Astrocyte (in vitro differentiated cells and primary cell): ENCODE results near the gene OR6B1. TPM values are rescaled to one million over a fixed set of nuclear protein-coding genes. Genes with fewer than 3 reads are reported as not detected.

ENCODE experiments used
- DNase-seq: peaks from one replicate; pipeline ENCODE4 v3.0.0-alpha.2; 2010; ENCODE audit warnings: low read depth
- FAIRE-seq: peaks from 2 replicates; lab custom pipeline; 2011; peaks lifted over from hg19 to GRCh38; lab: Jason Lieb, UNC
- H2AFZ ChIP-seq: 2 replicates; pipeline ENCODE4 v1.6.0; 2012; ENCODE audit warnings: low read depth, low read length, inconsistent platforms
- H3K27ac ChIP-seq: 2 replicates; pipeline ENCODE4 v1.5.1; 2011; ENCODE audit warnings: low read depth, low read length, inconsistent platforms
- H3K27me3 ChIP-seq: 2 replicates; pipeline ENCODE4 v1.6.0; 2011; ENCODE audit warnings: low read length, inconsistent platforms; ENCODE audit not compliant: insufficient read depth
- H3K36me3 ChIP-seq: 2 replicates; pipeline ENCODE4 v1.5.1; 2011; ENCODE audit warnings: low read length, inconsistent platforms; ENCODE audit not compliant: insufficient read depth
- H3K4me1 ChIP-seq: 2 replicates; pipeline ENCODE4 v1.5.1; 2011; ENCODE audit warnings: low read length, inconsistent platforms; ENCODE audit not compliant: insufficient read depth
- H3K4me2 ChIP-seq: 2 replicates; pipeline ENCODE4 v1.6.0; 2012; ENCODE audit warnings: low read length, inconsistent platforms
- H3K4me3 ChIP-seq: 2 replicates; pipeline ENCODE4 v1.5.1; 2011; ENCODE audit warnings: low read depth, mild to moderate bottlenecking, low read length, inconsistent platforms; ENCODE audit not compliant: insufficient read depth
- H3K79me2 ChIP-seq: 2 replicates; pipeline ENCODE4 v1.6.0; 2012; ENCODE audit warnings: mild to moderate bottlenecking, low read length, inconsistent platforms; ENCODE audit not compliant: insufficient read depth
- H3K9ac ChIP-seq: 2 replicates; pipeline ENCODE4 v1.6.0; 2012; ENCODE audit warnings: mild to moderate bottlenecking, low read length, inconsistent platforms
- H3K9me3 ChIP-seq: 2 replicates; pipeline ENCODE4 v1.5.1; 2012; ENCODE audit warnings: low read depth, mild to moderate bottlenecking, low read length, inconsistent platforms; ENCODE audit not compliant: insufficient read depth
- H4K20me1 ChIP-seq: 2 replicates; pipeline ENCODE4 v1.6.0; 2012; ENCODE audit warnings: low read length, inconsistent platforms; ENCODE audit not compliant: insufficient read depth
- H3K27ac Mint-ChIP-seq: one replicate; pipeline ENCODE4 v1.8.0; 2021; ENCODE audit warnings: mild to moderate bottlenecking, mixed read lengths; ENCODE audit not compliant: unreplicated experiment
- H3K27me3 Mint-ChIP-seq: one replicate; pipeline ENCODE4 v1.8.0; 2021; ENCODE audit warnings: low read depth, mixed read lengths; ENCODE audit not compliant: unreplicated experiment
- H3K36me3 Mint-ChIP-seq: one replicate; pipeline ENCODE4 v1.8.0; 2021; ENCODE audit warnings: low read depth, mixed read lengths; ENCODE audit not compliant: unreplicated experiment
- H3K4me1 Mint-ChIP-seq: one replicate; pipeline ENCODE4 v1.8.0; 2021; ENCODE audit warnings: low read depth, mixed read lengths; ENCODE audit not compliant: unreplicated experiment
- H3K4me3 Mint-ChIP-seq: one replicate; pipeline ENCODE4 v1.8.0; 2021; ENCODE audit warnings: mild to moderate bottlenecking, moderate library complexity, mixed read lengths; ENCODE audit not compliant: unreplicated experiment
- H3K9me3 Mint-ChIP-seq: one replicate; pipeline ENCODE4 v1.8.0; 2021; ENCODE audit warnings: mild to moderate bottlenecking, mixed read lengths; ENCODE audit not compliant: unreplicated experiment
- CTCF ChIP-seq: IDR thresholded peaks from 2 replicates; pipeline ENCODE4 v1.5.1; 2011; ENCODE audit warnings: low read depth, mild to moderate bottlenecking, inconsistent platforms, low read length, moderate library complexity; ENCODE audit not compliant: insufficient read depth
- EZH2 ChIP-seq: IDR thresholded peaks from 2 replicates; pipeline ENCODE4 v1.6.1; 2012; ENCODE audit warnings: mild to moderate bottlenecking, low read length, inconsistent platforms; ENCODE audit not compliant: insufficient read depth
- total RNA-seq: library from RNA; stranded (reverse); gene quantifications from 2 replicates; pipeline ENCODE4 v1.2.1, GENCODE V29; 2021

OR6B1 gene
- total RNA-seq, 1 donor from 2014 or later = not detected

- Mint-ChIP-seq H3K9me3 (peaks cover 2% of the 10 kb centered on the region), H3K4me3 (no peak overlapping the region), H3K27ac (peak overlapping the region; percentile 63), H3K27me3 (no peaks in the 10 kb centered on the region), H3K36me3 (no peaks in the 10 kb centered on the region), H3K4me1 (peaks cover 22% of the 10 kb centered on the region)
- Histone ChIP-seq H3K36me3 (no peaks in the 10 kb centered on the region), H3K4me3 (no peak overlapping the region), H2AFZ (no peak overlapping the region), H3K4me2 (peak overlapping the region; percentile 46), H3K79me2 (no peaks in the 10 kb centered on the region), H3K9me3 (no peaks in the 10 kb centered on the region), H3K9ac (no peak overlapping the region), H3K27me3 (no peaks in the 10 kb centered on the region), H3K27ac (no peak overlapping the region), H3K4me1 (no peaks in the 10 kb centered on the region), H4K20me1 (no peaks in the 10 kb centered on the region)
- no peak for FAIRE-seq
- peak; percentile 72 for DNase-seq
- TF ChIP-seq CTCF = no peak
- TF ChIP-seq EZH2 = no peak
These were observed 20.8 kb upstream of the OR6B1 start for GRCh38 chr7:143979359-143979758.

DNA sequence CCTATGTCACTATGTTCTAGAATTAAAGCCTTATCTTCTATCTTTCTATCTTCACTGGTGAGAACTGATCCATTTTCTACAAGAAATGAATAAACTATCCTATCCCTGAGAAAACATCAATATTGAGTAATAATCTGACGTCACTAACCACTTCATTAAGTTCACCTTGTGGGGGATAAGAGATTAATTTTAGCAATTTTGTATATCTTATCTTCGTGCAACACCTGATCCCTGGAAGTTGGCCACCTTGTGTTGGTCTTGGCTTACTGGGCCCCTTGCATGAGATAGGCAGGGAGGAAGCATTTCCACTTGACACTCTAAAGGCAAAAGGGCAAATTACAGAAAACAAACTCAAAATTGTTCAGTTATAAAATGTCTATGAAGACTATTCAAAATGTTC is 20.1 kb upstream of the OR6B1 start:
- Histone ChIP-seq H2AFZ (no peak overlapping the region), H3K9ac (no peak overlapping the region), H3K27ac (no peak overlapping the region), H3K27me3 (no peaks in the 10 kb centered on the region), H4K20me1 (no peaks in the 10 kb centered on the region), H3K4me1 (no peaks in the 10 kb centered on the region), H3K9me3 (no peaks in the 10 kb centered on the region), H3K36me3 (no peaks in the 10 kb centered on the region), H3K4me2 (no peak overlapping the region), H3K79me2 (no peaks in the 10 kb centered on the region), H3K4me3 (no peak overlapping the region)
- Mint-ChIP-seq H3K9me3 (peaks cover 2% of the 10 kb centered on the region), H3K27me3 (no peaks in the 10 kb centered on the region), H3K36me3 (no peaks in the 10 kb centered on the region), H3K27ac (peak overlapping the region; percentile 75), H3K4me3 (no peak overlapping the region), H3K4me1 (peaks cover 22% of the 10 kb centered on the region)
- FAIRE-seq (no peak), DNase-seq (peak; percentile 6)
- TF ChIP-seq EZH2 = no peak
- no peak for TF ChIP-seq CTCF

DNA sequence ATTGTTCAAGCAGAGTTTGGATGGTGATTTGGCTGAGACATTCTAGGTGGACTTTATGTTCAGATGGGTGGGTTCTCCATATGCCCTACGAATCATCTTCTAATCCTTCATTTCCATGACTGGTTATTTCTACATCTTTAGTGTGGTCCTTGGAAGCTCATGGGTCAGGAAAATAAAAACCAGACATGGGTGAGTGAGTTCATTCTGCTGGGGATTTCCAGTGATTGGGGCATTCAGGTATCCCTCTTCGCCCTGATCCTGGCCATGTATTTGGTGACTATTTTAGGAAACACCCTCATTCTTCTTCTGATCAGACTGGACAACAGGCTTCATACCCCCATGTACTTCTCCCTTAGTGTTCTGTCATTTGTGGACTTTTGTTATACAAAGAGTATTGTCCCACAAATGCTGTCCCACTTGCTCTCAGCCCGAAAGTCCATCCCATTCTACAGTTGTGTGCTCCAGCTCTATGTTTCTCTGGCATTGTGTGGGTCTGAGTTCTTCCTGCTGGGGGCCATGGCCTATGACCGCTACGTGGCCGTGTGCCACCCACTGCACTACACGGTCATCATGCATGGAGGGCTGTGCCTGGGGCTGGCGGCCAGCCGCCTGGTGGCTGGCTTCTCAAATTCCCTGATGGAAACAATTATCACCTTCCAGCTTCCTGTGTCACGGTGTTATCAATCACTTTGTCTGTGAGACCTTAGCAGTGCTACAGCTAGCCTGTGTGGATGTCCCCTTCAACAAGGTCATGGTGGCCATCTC is 19.2 kb upstream of the OR6B1 start:
- Histone ChIP-seq H3K4me1 (no peaks in the 10 kb centered on the region), H3K27ac (no peak overlapping the region), H3K36me3 (no peaks in the 10 kb centered on the region), H3K4me2 (no peak overlapping the region), H3K27me3 (no peaks in the 10 kb centered on the region), H3K4me3 (no peak overlapping the region), H3K9ac (no peak overlapping the region), H3K9me3 (no peaks in the 10 kb centered on the region), H3K79me2 (no peaks in the 10 kb centered on the region), H4K20me1 (no peaks in the 10 kb centered on the region), H2AFZ (no peak overlapping the region)
- no peaks in the 10 kb centered on the region for H3K27me3 Mint-ChIP-seq
- H3K27ac Mint-ChIP-seq = peak overlapping the region; percentile 68
- no peaks in the 10 kb centered on the region for H3K36me3 Mint-ChIP-seq
- H3K4me3 Mint-ChIP-seq = no peak overlapping the region
- FAIRE-seq (no peak), DNase-seq (no peak)
- peaks cover 2% of the 10 kb centered on the region for H3K9me3 Mint-ChIP-seq
- TF ChIP-seq EZH2 (no peak), CTCF (no peak)
- peaks cover 22% of the 10 kb centered on the region for H3K4me1 Mint-ChIP-seq
